CD4-positive, CD25-positive, alpha-beta regulatory T cell (primary cell): ENCODE measurements around the gene SLC17A9. TPM values are rescaled to one million over a fixed set of nuclear protein-coding genes. Genes with fewer than 3 reads are reported as not detected.
"Not testable (repeated sequence)": the region's sequence is repeated elsewhere in the genome, so short reads cannot be mapped to it uniquely, and the experiment has no call there.

Experiments used
- ATAC-seq, 2 donors: fragments of 150-1000 bp; cut with Tn5 transposase; one replicate each; pipeline ENCODE4 v1.10.0; 2021; ENCODE audit warnings: low read depth in 2 of 2, moderate number of reproducible peaks in 2 of 2, moderate library complexity in 1 of 2
- DNase-seq, 3 donors: peaks; one replicate each; pipeline versions ENCODE4 v3.0.0 to v3.0.0-alpha.2; 2012 to 2022; ENCODE audit warnings: mixed read lengths in 1 of 3
- H3K27ac ChIP-seq: one replicate; pipeline ENCODE4 v1.7.0; 2013; ENCODE audit warnings: mild to moderate bottlenecking, low read length; ENCODE audit not compliant: insufficient read depth, poor library complexity, severe bottlenecking
- H3K27me3 ChIP-seq: one replicate; pipeline ENCODE4 v1.7.0; 2013; ENCODE audit warnings: low read length; ENCODE audit not compliant: control insufficient read depth, insufficient read depth
- H3K36me3 ChIP-seq: one replicate; pipeline ENCODE4 v1.7.0; 2013; ENCODE audit warnings: mild to moderate bottlenecking, low read length, moderate library complexity; ENCODE audit not compliant: control insufficient read depth, insufficient read depth
- H3K4me1 ChIP-seq: 2 replicates; pipeline ENCODE4 v1.7.0; 2013; ENCODE audit warnings: mild to moderate bottlenecking, low read length; ENCODE audit not compliant: insufficient read depth, control insufficient read depth, poor library complexity, severe bottlenecking
- H3K4me3 ChIP-seq: one replicate; pipeline ENCODE4 v1.7.0; 2013; ENCODE audit warnings: low read depth, mild to moderate bottlenecking, low read length, moderate library complexity
- H3K9me3 ChIP-seq, 2 experiments: 1 replicate in 1 of 2; 2 replicates in 1 of 2; pipeline ENCODE4 v1.7.0; 2013; ENCODE audit warnings: low read length in 2 of 2, mild to moderate bottlenecking in 1 of 2, moderate library complexity in 1 of 2; ENCODE audit not compliant: control insufficient read depth in 2 of 2
- H3K27ac Mint-ChIP-seq, 3 donors: one replicate each; pipeline ENCODE4 v1.8.0; 2020 to 2022; ENCODE audit warnings: mild to moderate bottlenecking in 3 of 3, mixed read lengths in 3 of 3, moderate library complexity in 2 of 3
- H3K27me3 Mint-ChIP-seq: one replicate; pipeline ENCODE4 v1.8.0; 2022; ENCODE audit warnings: mild to moderate bottlenecking, mixed read lengths
- H3K36me3 Mint-ChIP-seq: one replicate; pipeline ENCODE4 v1.8.0; 2020; ENCODE audit warnings: mixed read lengths
- H3K4me1 Mint-ChIP-seq, 4 donors: one replicate each; pipeline ENCODE4 v1.8.0; 2020 to 2022; ENCODE audit warnings: mixed read lengths in 4 of 4, mild to moderate bottlenecking in 1 of 4
- H3K4me3 Mint-ChIP-seq, 4 donors: one replicate each; pipeline ENCODE4 v1.8.0; 2020 to 2022; ENCODE audit warnings: mild to moderate bottlenecking in 4 of 4, mixed read lengths in 4 of 4, moderate library complexity in 3 of 4
- H3K9me3 Mint-ChIP-seq, 7 donors: one replicate each; pipeline ENCODE4 v1.8.0; 2020 to 2022; ENCODE audit warnings: mixed read lengths in 7 of 7, mild to moderate bottlenecking in 3 of 7, moderate library complexity in 2 of 7
- polyA plus RNA-seq, 4 donors: library from polyadenylated mRNA; unstranded; fragments of 300-500 nt; fragmentation: Illumina TruSeq; gene quantifications; one replicate each; pipeline ENCODE4 v1.2.3, GENCODE V29; 2021
- total RNA-seq: library from RNA; stranded (reverse); gene quantifications from one replicate; pipeline ENCODE4 v1.2.3, GENCODE V29; 2022

Gene SLC17A9
- total and polyA plus RNA-seq, 5 donors from 2014 or later = 0.06 to 4.1 (median 0.33) TPM; not detected in 1

GRCh38 chr20:62923059-62923668 lies 29.3 kb upstream of the SLC17A9 start:
- H3K27me3 ChIP-seq, DNase-seq, H3K9me3 Mint-ChIP-seq, H3K36me3 Mint-ChIP-seq, H3K36me3 ChIP-seq, H3K9me3 ChIP-seq, ATAC-seq, H3K27me3 Mint-ChIP-seq: not testable (repeated sequence)
- peak overlapping the region; percentile 93 to 97 (median 96) for H3K4me3 Mint-ChIP-seq
- Histone ChIP-seq H3K4me3 (peak overlapping the region; percentile 99), H3K27ac (peak overlapping the region; percentile 88), H3K4me1 (peaks cover 91% of the 10 kb centered on the region)
- H3K4me1 Mint-ChIP-seq = peaks cover 37 to 84% (median 62%) of the 10 kb centered on the region in 4 donors
- H3K27ac Mint-ChIP-seq = peak overlapping the region; percentile 5 to 98 (median 90)

DNA sequence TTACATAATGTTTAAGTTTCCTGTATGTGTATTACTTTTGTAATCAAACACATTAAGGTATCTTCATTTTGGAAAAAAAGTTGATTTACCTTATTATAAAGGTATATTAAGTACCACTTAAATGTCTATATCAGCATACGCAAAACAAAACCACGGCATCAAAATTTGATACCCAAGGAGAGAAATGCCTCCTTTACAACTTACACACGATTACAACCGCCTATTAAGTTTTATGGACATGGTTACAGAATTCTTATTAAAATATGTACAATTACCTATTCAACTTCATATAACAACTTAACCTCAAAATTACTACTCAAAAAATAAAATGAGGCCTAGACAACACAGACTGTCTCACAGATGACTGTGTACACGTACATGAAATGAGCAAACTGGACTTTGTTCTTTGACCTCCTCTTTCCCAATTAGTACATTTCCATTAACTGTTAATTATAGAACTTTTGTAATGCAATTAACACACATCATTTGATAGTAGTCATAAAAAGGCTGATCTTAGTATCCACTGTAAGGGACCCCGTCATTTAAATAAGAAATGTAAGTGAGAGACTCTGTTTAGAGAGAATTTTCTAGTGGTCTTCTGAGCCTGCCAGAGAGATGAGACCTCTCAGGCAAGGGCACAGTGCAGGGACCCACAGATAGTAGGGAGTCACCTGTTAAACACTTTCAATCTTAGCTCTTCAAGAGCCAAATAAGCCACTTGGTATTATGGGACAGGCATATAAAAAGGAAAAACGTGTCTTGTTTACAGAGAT lies 28.7 kb upstream of the SLC17A9 start:
- Mint-ChIP-seq H3K4me3 (peak overlapping the region; percentile 90 to 97 (median 94)), H3K36me3 (no peaks in the 10 kb centered on the region), H3K4me1 (peaks cover 36 to 84% (median 60%) of the 10 kb centered on the region in 4 donors), H3K9me3 (no peaks in the 10 kb centered on the region), H3K27me3 (no peaks in the 10 kb centered on the region), H3K27ac (peak overlapping the region; percentile 85 to 96 (median 90))
- H3K4me1 ChIP-seq = peaks cover 90% of the 10 kb centered on the region
- no peaks in the 10 kb centered on the region for H3K27me3 ChIP-seq
- H3K36me3 ChIP-seq = no peaks in the 10 kb centered on the region
- peak overlapping the region; percentile 99 for H3K4me3 ChIP-seq
- H3K27ac ChIP-seq = peak overlapping the region; percentile 88
- DNase-seq = no peak
- H3K9me3 ChIP-seq = no peaks in the 10 kb centered on the region
- no peak for ATAC-seq

- H3K27ac Mint-ChIP-seq = peak overlapping the region; percentile 85 to 96 (median 90)
- peak overlapping the region; percentile 90 to 97 (median 94) for H3K4me3 Mint-ChIP-seq
- Histone ChIP-seq H3K36me3 (no peaks in the 10 kb centered on the region), H3K9me3 (no peaks in the 10 kb centered on the region), H3K27ac (peak overlapping the region; percentile 88), H3K27me3 (no peaks in the 10 kb centered on the region), H3K4me3 (peak overlapping the region; percentile 99), H3K4me1 (peaks cover 85% of the 10 kb centered on the region)
- H3K27me3 Mint-ChIP-seq = no peaks in the 10 kb centered on the region
- no peak for ATAC-seq
- DNase-seq = peak in 2 of 3 donors; percentile 15 to 39
- H3K9me3 Mint-ChIP-seq = no peaks in the 10 kb centered on the region
- H3K36me3 Mint-ChIP-seq = no peaks in the 10 kb centered on the region
- peaks cover 32 to 80% (median 57%) of the 10 kb centered on the region in 4 donors for H3K4me1 Mint-ChIP-seq
Measured at GRCh38 chr20:62924442-62925075, 27.9 kb upstream of the SLC17A9 start.

- Mint-ChIP-seq H3K4me3 (peak overlapping the region; percentile 90 to 97 (median 94)), H3K4me1 (peaks cover 32 to 80% (median 57%) of the 10 kb centered on the region in 4 donors), H3K27me3 (no peaks in the 10 kb centered on the region), H3K36me3 (no peaks in the 10 kb centered on the region), H3K27ac (peak overlapping the region; percentile 85 to 96 (median 90)), H3K9me3 (no peaks in the 10 kb centered on the region)
- Histone ChIP-seq H3K27me3 (no peaks in the 10 kb centered on the region), H3K4me3 (peak overlapping the region; percentile 99), H3K4me1 (peaks cover 85% of the 10 kb centered on the region), H3K9me3 (no peaks in the 10 kb centered on the region), H3K27ac (peak overlapping the region; percentile 88), H3K36me3 (no peaks in the 10 kb centered on the region)
- no peak for ATAC-seq
- peak in 1 of 3 donors; percentile 37 for DNase-seq
Measured at GRCh38 chr20:62925076-62925419, 27.5 kb upstream of the SLC17A9 start.

DNA sequence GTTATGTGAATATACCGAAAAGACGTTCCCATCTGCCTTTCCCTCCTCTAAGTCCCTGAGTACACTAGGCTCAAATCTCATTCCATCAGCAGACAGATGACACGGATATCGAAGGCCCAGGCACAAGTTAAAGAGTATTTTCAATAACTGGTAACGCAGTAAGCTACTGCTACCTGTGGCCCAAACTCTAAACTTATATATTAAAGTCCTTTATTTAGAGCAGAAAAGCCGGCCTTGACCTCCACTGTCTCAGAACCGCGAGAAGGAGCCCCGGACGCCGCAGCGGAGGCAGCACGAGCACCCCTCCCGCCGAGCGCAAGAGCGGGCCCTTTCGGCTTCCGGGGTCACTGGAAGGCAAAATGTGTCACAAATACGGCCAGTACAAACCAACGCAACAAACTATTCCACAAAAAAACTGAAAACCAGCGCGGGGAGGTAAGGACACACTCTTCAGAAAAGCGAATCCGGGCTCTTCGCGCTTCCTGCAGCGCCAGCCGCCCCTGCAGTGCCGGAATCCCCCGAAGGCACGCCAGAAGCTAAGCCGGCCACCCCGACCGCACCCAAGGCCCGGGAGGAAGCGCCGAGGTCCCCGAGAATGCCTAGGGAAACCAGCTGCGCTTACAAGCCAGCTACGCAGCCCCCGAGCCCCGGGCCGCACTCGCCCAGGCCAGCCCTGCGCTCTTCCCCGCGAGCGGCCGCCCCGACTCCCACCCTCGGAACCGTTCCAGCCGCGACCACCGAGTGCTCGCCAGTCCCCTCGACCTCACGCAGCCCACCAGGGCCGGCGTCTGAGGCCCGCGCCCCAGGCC lies 26.9 kb upstream of the SLC17A9 start:
- H3K27me3 Mint-ChIP-seq = no peaks in the 10 kb centered on the region
- ATAC-seq (peak; percentile 0 to 1), DNase-seq (peak; percentile 39 to 59 (median 51))
- peak overlapping the region; percentile 85 to 96 (median 90) for H3K27ac Mint-ChIP-seq
- no peaks in the 10 kb centered on the region for H3K9me3 Mint-ChIP-seq
- H3K36me3 Mint-ChIP-seq = no peaks in the 10 kb centered on the region
- Histone ChIP-seq H3K4me3 (peak overlapping the region; percentile 99), H3K27me3 (no peaks in the 10 kb centered on the region), H3K9me3 (no peaks in the 10 kb centered on the region), H3K36me3 (no peaks in the 10 kb centered on the region), H3K4me1 (peaks cover 84% of the 10 kb centered on the region), H3K27ac (peak overlapping the region; percentile 88)
- peaks cover 32 to 80% (median 56%) of the 10 kb centered on the region in 4 donors for H3K4me1 Mint-ChIP-seq
- H3K4me3 Mint-ChIP-seq = peak overlapping the region; percentile 90 to 97 (median 94)

DNA sequence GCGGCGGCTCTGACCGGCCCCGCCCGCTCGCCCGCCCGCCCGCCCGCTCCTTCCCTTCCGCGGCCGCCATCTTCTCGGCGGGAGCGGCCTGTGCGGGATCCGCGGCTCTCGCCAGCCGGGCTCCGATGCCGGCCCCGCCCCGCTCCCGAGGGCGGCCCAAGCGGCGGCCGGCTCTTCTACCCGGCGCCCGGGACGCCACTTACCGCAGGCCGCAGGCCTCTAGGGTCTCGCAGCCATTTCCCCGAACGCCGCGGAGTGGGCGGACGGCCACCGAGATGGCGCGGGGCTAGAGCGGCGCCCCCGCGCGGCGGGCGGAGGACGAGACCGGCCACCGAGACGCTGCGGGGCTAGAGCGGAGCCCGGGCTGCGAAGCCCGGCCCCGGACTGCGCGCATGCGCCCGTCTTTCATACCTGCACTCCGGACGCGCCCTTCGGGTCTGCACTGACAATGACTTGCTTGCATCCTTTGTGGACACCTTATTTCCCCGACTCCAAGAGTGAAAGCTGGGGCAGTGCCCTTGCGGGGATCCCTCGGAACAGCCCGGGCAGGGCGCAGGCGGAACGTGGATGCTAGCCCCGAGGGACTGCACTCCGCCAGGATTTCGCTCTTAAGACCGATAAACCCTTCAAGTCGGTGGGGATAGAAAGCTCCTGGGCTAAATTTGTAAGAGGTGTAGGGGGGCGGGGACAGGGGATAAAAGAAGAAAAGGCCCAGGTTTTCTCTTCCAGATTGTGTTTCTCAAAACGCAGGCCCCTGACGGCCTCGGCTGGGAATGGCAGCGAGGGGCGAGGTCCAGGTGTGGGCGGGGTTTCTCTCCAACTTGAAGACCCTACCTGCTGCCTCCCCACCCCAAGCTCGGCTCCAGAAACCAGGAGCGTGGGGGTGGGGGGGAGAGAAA lies 26.0 kb upstream of the SLC17A9 start, which contains the start of gene DIDO1:
DIDO1 (minus strand) TSS at position 277 of the 899 bp plus-strand sequence.
- H3K27me3 ChIP-seq = no peaks in the 10 kb centered on the region
- H3K9me3 ChIP-seq = no peaks in the 10 kb centered on the region
- H3K36me3 Mint-ChIP-seq = no peaks in the 10 kb centered on the region
- DNase-seq (peak; percentile 84 to 93 (median 91)), ATAC-seq (peak; percentile 86 to 88)
- no peaks in the 10 kb centered on the region for H3K9me3 Mint-ChIP-seq
- no peaks in the 10 kb centered on the region for H3K36me3 ChIP-seq
- peak within 1 kb of the TSS; percentile 88 for H3K27ac ChIP-seq
- H3K27me3 Mint-ChIP-seq = no peaks in the 10 kb centered on the region
- peaks cover 76% of the 10 kb centered on the region for H3K4me1 ChIP-seq
- peaks cover 27 to 79% (median 56%) of the 10 kb centered on the region in 4 donors for H3K4me1 Mint-ChIP-seq
- peak within 1 kb of the TSS; percentile 89 to 96 (median 90) for H3K27ac Mint-ChIP-seq
- peak within 1 kb of the TSS; percentile 93 to 100 (median 96) for H3K4me3 Mint-ChIP-seq
- H3K4me3 ChIP-seq = peak within 1 kb of the TSS; percentile 99
